Activated CD8-positive, alpha-beta memory T cell treated with anti-CD3 and anti-CD28 coated beads for 4 hours (primary cell): ENCODE results near the gene PCDH1.

Experiments used
- DNase-seq, 2 donors: peaks; one replicate each; pipeline ENCODE4 v3.0.0-alpha.2; 2020; ENCODE audit warnings: low read depth in 2 of 2

The PCDH1 gene

GRCh38 chr5:141853895-141854626, 24.1 kb downstream of the PCDH1 start:
- no peak for DNase-seq

- no peak for DNase-seq
Observed at GRCh38 chr5:141852448-141852847, 25.8 kb downstream of the PCDH1 start.

- no peak for DNase-seq
Observed at GRCh38 chr5:141851195-141851874, 26.9 kb downstream of the PCDH1 start.

GRCh38 chr5:141850786-141851185, 27.4 kb downstream of the PCDH1 start:
- DNase-seq = no peak

- DNase-seq = no peak
Observed at GRCh38 chr5:141850244-141850768, 27.9 kb downstream of the PCDH1 start.

- peak; percentile 35 to 44 for DNase-seq
Observed at GRCh38 chr5:141849415-141850243, 28.6 kb downstream of the PCDH1 start.

GRCh38 chr5:141848744-141849414, 29.3 kb downstream of the PCDH1 start:
- no peak for DNase-seq

- no peak for DNase-seq
Observed at GRCh38 chr5:141846031-141846430, 32.2 kb downstream of the PCDH1 start.

- DNase-seq = no peak
Observed at GRCh38 chr5:141845371-141845851, 32.8 kb downstream of the PCDH1 start.

- no peak for DNase-seq
Observed at GRCh38 chr5:141844414-141845097, 33.7 kb downstream of the PCDH1 start.

GRCh38 chr5:141843156-141843927, 34.9 kb downstream of the PCDH1 start:
- DNase-seq = no peak

GRCh38 chr5:141841378-141842180, 36.6 kb downstream of the PCDH1 start:
- no peak for DNase-seq

- no peak for DNase-seq
Observed at GRCh38 chr5:141840826-141841360, 37.3 kb downstream of the PCDH1 start.

- no peak for DNase-seq
Observed at GRCh38 chr5:141840280-141840812, 37.9 kb downstream of the PCDH1 start.

- DNase-seq = no peak
Observed at GRCh38 chr5:141839015-141839513, 39.1 kb downstream of the PCDH1 start.

- no peak for DNase-seq
Observed at GRCh38 chr5:141838326-141839014, 39.7 kb downstream of the PCDH1 start.

- DNase-seq = no peak
Observed at GRCh38 chr5:141835928-141836670, 42.1 kb downstream of the PCDH1 start.
